ENCODE measurements around the gene CA11. TPM values are rescaled to one million over a fixed set of nuclear protein-coding genes. Genes with fewer than 3 reads are reported as not detected.

CA11 gene
- total RNA-seq, 6 experiments from 2014 or later, result 0.53 to 2.5 (median 1.4) TPM

- no peak for DNase-seq
- Mint-ChIP-seq H3K27ac (no peak within 1 kb of the TSS), H3K4me3 (no peak within 1 kb of the TSS), H3K4me1 (ENCODE audit: low read depth) (peaks cover 8% of the 10 kb centered on the region; the same call in 1 of the 2 replicates), H3K9me3 (peaks cover 5% of the 10 kb centered on the region; the same call in 1 of the 2 replicates), H3K27me3 (ENCODE audit: insufficient read depth) (peaks cover 8% of the 10 kb centered on the region), H3K36me3 (ENCODE audit: low read depth) (no peaks in the 10 kb centered on the region)
- TF ChIP-seq, protein P1, sequence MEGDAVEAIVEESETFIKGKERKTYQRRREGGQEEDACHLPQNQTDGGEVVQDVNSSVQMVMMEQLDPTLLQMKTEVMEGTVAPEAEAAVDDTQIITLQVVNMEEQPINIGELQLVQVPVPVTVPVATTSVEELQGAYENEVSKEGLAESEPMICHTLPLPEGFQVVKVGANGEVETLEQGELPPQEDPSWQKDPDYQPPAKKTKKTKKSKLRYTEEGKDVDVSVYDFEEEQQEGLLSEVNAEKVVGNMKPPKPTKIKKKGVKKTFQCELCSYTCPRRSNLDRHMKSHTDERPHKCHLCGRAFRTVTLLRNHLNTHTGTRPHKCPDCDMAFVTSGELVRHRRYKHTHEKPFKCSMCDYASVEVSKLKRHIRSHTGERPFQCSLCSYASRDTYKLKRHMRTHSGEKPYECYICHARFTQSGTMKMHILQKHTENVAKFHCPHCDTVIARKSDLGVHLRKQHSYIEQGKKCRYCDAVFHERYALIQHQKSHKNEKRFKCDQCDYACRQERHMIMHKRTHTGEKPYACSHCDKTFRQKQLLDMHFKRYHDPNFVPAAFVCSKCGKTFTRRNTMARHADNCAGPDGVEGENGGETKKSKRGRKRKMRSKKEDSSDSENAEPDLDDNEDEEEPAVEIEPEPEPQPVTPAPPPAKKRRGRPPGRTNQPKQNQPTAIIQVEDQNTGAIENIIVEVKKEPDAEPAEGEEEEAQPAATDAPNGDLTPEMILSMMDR (IDR thresholded peaks at IDR 0.05), result no peak
These were observed 27.0 kb upstream of the CA11 start, which contains the start of gene NTN5 for GRCh38 chr19:48672994-48673393. Gene NTN5, minus strand, starts transcription at chr19:48673017. Its CDS starts 2,031 bp downstream, at chr19:48670986.

- Mint-ChIP-seq H3K27ac (no peak overlapping the region), H3K27me3 (ENCODE audit: insufficient read depth) (peaks cover 12% of the 10 kb centered on the region), H3K36me3 (ENCODE audit: low read depth) (no peaks in the 10 kb centered on the region), H3K9me3 (peaks cover 5% of the 10 kb centered on the region; the same call in 1 of the 2 replicates), H3K4me1 (ENCODE audit: low read depth) (peaks cover 8% of the 10 kb centered on the region; the same call in 1 of the 2 replicates), H3K4me3 (no peak overlapping the region)
- DNase-seq, result no peak
- TF ChIP-seq, protein P1 (IDR thresholded peaks at IDR 0.05), result no peak
These were observed 25.5 kb upstream of the CA11 start for GRCh38 chr19:48671446-48671995.

GRCh38 chr19:48670699-48671445, 24.9 kb upstream of the CA11 start:
- H3K4me1 Mint-ChIP-seq (ENCODE audit: low read depth), result peaks cover 8% of the 10 kb centered on the region; the same call in 1 of the 2 replicates
- no peak overlapping the region for H3K27ac Mint-ChIP-seq
- H3K27me3 Mint-ChIP-seq (ENCODE audit: insufficient read depth), result peaks cover 9% of the 10 kb centered on the region
- H3K4me3 Mint-ChIP-seq, result no peak overlapping the region
- no peak for DNase-seq
- TF ChIP-seq, protein P1 (IDR thresholded peaks at IDR 0.05), result no peak
- no peaks in the 10 kb centered on the region for H3K36me3 Mint-ChIP-seq (ENCODE audit: low read depth)
- H3K9me3 Mint-ChIP-seq, result peaks cover 5% of the 10 kb centered on the region; the same call in 1 of the 2 replicates

DNA sequence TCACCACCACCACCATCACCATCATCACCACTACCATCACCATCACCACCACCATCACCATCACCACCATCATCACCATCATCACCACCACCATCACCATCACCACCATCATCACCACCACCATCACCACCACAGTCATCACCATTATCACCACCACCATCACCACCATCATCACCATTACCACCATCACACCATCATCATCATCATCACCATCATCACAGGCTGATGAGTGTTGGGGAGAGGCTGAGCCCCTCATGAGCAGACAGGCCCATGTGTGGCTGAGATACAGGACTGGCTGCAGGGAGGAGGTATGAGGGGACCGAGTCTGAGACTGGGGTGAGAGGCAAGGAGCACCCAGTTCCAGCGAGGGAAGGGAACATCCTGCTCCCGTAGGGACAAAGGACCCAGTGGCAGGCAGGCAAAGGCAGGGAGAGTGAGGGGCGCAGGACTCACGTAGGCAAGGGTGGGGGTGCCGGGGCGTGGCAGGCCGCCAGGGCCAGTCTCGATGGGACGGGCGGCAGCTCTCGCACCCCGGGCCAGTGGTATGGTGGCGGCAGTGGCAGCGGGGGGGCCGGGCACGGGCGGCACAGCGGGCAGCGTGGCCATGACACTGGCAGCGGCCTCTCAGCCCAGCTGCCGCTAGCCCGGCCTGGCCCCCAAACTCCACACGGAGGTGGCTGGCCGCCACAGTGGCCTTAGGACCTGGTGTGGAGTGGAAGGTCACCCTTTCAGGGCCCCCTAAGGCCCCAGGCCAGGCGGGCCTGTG, 24.1 kb upstream of the CA11 start:
- Mint-ChIP-seq H3K27ac (no peak overlapping the region), H3K9me3 (peaks cover 5% of the 10 kb centered on the region; the same call in 1 of the 2 replicates), H3K36me3 (ENCODE audit: low read depth) (no peaks in the 10 kb centered on the region), H3K4me1 (ENCODE audit: low read depth) (peaks cover 2% of the 10 kb centered on the region; the same call in 1 of the 2 replicates), H3K27me3 (ENCODE audit: insufficient read depth) (peaks cover 11% of the 10 kb centered on the region), H3K4me3 (no peak overlapping the region)
- TF ChIP-seq, protein P1 (IDR thresholded peaks at IDR 0.05), result no peak
- no peak for DNase-seq

- no peak overlapping the region for H3K27ac Mint-ChIP-seq
These were observed 22.8 kb upstream of the CA11 start for GRCh38 chr19:48668761-48669160.

More at GRCh38 chr19:48668761-48669160, 22.8 kb upstream of the CA11 start:
- peaks cover 5% of the 10 kb centered on the region; the same call in 1 of the 2 replicates for H3K9me3 Mint-ChIP-seq
- H3K36me3 Mint-ChIP-seq (ENCODE audit: low read depth), result no peaks in the 10 kb centered on the region
- no peaks in the 10 kb centered on the region for H3K4me1 Mint-ChIP-seq (ENCODE audit: low read depth)
- H3K4me3 Mint-ChIP-seq, result no peak overlapping the region
- TF ChIP-seq, protein P1 (IDR thresholded peaks at IDR 0.05), result no peak
- no peak for DNase-seq
- peaks cover 10% of the 10 kb centered on the region for H3K27me3 Mint-ChIP-seq (ENCODE audit: insufficient read depth)

Data from HFFc6 (cell line).